ENCODE data around the gene DNASE1L1. TPM values are rescaled to one million over a fixed set of nuclear protein-coding genes. Genes with fewer than 3 reads are reported as not detected.

DNASE1L1 gene
- total RNA-seq, 4 donors from 2014 or later = 40.7 to 92.9 (median 61.6) TPM

GRCh38 chrX:154380153-154380552 lies 28.9 kb downstream of the DNASE1L1 start:
- TF ChIP-seq CTCF (IDR thresholded peaks at IDR 0.05) (no peak), POLR2A (IDR thresholded peaks at IDR 0.05) (no peak)
- DNase-seq = peak; percentile 17 to 29
- H3K9me3 ChIP-seq = no peaks in the 10 kb centered on the region
- intact Hi-C loops (cut with DNase I) = loop anchor here (5.0 kb wide), 1 partner anchor 48 kb away; no protein-coding TSS in a partner anchor
- H3K36me3 ChIP-seq = no peaks in the 10 kb centered on the region
- H3K4me1 ChIP-seq = peaks cover 5 to 10% of the 10 kb centered on the region in 2 donors
- H3K27ac ChIP-seq = peak overlapping the region; percentile 90 to 96 (median 95)
- H3K4me3 ChIP-seq (replicated peaks in 1 of 3) = peak overlapping the region; percentile 58 to 70 (median 65)
- WGBS, 2 donors = 16 to 40% methylated on average over 1 to 4 of the region's 13 CpGs
- H3K27me3 ChIP-seq = no peaks in the 10 kb centered on the region

- Histone ChIP-seq H3K27me3 (no peaks in the 10 kb centered on the region), H3K9me3 (no peaks in the 10 kb centered on the region), H3K36me3 (no peaks in the 10 kb centered on the region), H3K4me3 (replicated peaks in 1 of 3) (peak overlapping the region; percentile 58 to 70 (median 65)), H3K4me1 (peaks cover 5 to 10% of the 10 kb centered on the region in 2 donors), H3K27ac (peak overlapping the region; percentile 90 to 96 (median 95))
- WGBS, 2 donors = no CpG with 5 or more reads among the region's 38 CpGs
- intact Hi-C loops (cut with DNase I) = no loop called here
- TF ChIP-seq CTCF (IDR thresholded peaks at IDR 0.05) = no peak
- TF ChIP-seq POLR2A (IDR thresholded peaks at IDR 0.05) = no peak
- no peak for DNase-seq
These were observed 29.5 kb downstream of the DNASE1L1 start for GRCh38 chrX:154379569-154379951.

GRCh38 chrX:154378799-154379568 lies 30.1 kb downstream of the DNASE1L1 start, which contains the start of gene EMD:
TSS of gene EMD (plus strand) at chrX:154379295. CDS start at chrX:154379485, 190 bp downstream.
- WGBS, 2 donors = 0% methylated on average over 1 of the region's 103 CpGs; no CpG with 5 or more reads in 1 of the 2 donors
- TF ChIP-seq CTCF (IDR thresholded peaks at IDR 0.05) (peak in 3 of 6 experiments; percentile 11 to 39 (median 16)), POLR2A (IDR thresholded peaks at IDR 0.05) (peak; percentile 14 to 88)

GRCh38 chrX:154378059-154378798 lies 30.8 kb downstream of the DNASE1L1 start:
- peak overlapping the region; percentile 95 to 97 (median 96) for H3K27ac ChIP-seq
- H3K9me3 ChIP-seq = no peaks in the 10 kb centered on the region
- WGBS, 2 donors = no CpG with 5 or more reads among the region's 79 CpGs
- H3K36me3 ChIP-seq = no peaks in the 10 kb centered on the region
- peak overlapping the region in 1 of 3 donors; percentile 40 for H3K4me3 ChIP-seq (replicated peaks in 1 of 3)
- H3K27me3 ChIP-seq = no peaks in the 10 kb centered on the region
- peak; percentile 70 to 78 for DNase-seq
- H3K4me1 ChIP-seq = peaks cover 12 to 18% of the 10 kb centered on the region in 2 donors
- intact Hi-C loops (cut with DNase I) = no loop called here
- peak; percentile 53 to 88 for TF ChIP-seq POLR2A (IDR thresholded peaks at IDR 0.05)
- no peak for TF ChIP-seq CTCF (IDR thresholded peaks at IDR 0.05)

More at GRCh38 chrX:154378799-154379568, 30.1 kb downstream of the DNASE1L1 start, which contains the start of gene EMD:
- peak within 1 kb of the TSS; percentile 58 to 70 (median 65) for H3K4me3 ChIP-seq (replicated peaks in 1 of 3)
- H3K36me3 ChIP-seq = no peaks in the 10 kb centered on the region
- H3K9me3 ChIP-seq = no peaks in the 10 kb centered on the region
- peak within 1 kb of the TSS; percentile 96 to 97 (median 96) for H3K27ac ChIP-seq
- DNase-seq = peak; percentile 98 to 99
- H3K27me3 ChIP-seq = no peaks in the 10 kb centered on the region
- H3K4me1 ChIP-seq = peaks cover 7 to 12% of the 10 kb centered on the region in 2 donors
- intact Hi-C loops (cut with DNase I) = no loop called here

Data from thyroid gland (tissue), 4 donors.